Measurements from ENCODE around the gene GLIPR1L2. TPM values are rescaled to one million over a fixed set of nuclear protein-coding genes. Genes with fewer than 3 reads are reported as not detected.

Gene GLIPR1L2
- total RNA-seq, 6 experiments from 2014 or later, result 0.33 to 0.83 (median 0.54) TPM

GRCh38 chr12:75354011-75354410, 36.9 kb upstream of the GLIPR1L2 start:
- no peak overlapping the region for H3K4me3 Mint-ChIP-seq
- no peak for TF ChIP-seq CTCF (IDR thresholded peaks at IDR 0.05)
- peaks cover 15% of the 10 kb centered on the region for H3K9me3 Mint-ChIP-seq
- H3K36me3 Mint-ChIP-seq (ENCODE audit: low read depth), result peaks cover 17% of the 10 kb centered on the region
- no peaks in the 10 kb centered on the region for H3K27me3 Mint-ChIP-seq (ENCODE audit: insufficient read depth)
- H3K4me1 Mint-ChIP-seq (ENCODE audit: low read depth), result no peaks in the 10 kb centered on the region
- H3K27ac Mint-ChIP-seq, result no peak overlapping the region
- DNase-seq, result no peak

- no peaks in the 10 kb centered on the region for H3K9me3 Mint-ChIP-seq
- no peak overlapping the region for H3K4me3 Mint-ChIP-seq
- no peak for TF ChIP-seq CTCF (IDR thresholded peaks at IDR 0.05)
- peaks cover 2% of the 10 kb centered on the region for H3K4me1 Mint-ChIP-seq (ENCODE audit: low read depth)
- H3K36me3 Mint-ChIP-seq (ENCODE audit: low read depth), result no peaks in the 10 kb centered on the region
- no peaks in the 10 kb centered on the region for H3K27me3 Mint-ChIP-seq (ENCODE audit: insufficient read depth)
- no peak overlapping the region for H3K27ac Mint-ChIP-seq
- DNase-seq, result no peak
Measured at GRCh38 chr12:75360920-75361319, 30.0 kb upstream of the GLIPR1L2 start.

- H3K4me1 Mint-ChIP-seq (ENCODE audit: low read depth), result peaks cover 7% of the 10 kb centered on the region
- no peak for TF ChIP-seq CTCF (IDR thresholded peaks at IDR 0.05)
- no peak overlapping the region for H3K27ac Mint-ChIP-seq
- no peaks in the 10 kb centered on the region for H3K27me3 Mint-ChIP-seq (ENCODE audit: insufficient read depth)
- no peak for DNase-seq
- no peaks in the 10 kb centered on the region for H3K36me3 Mint-ChIP-seq (ENCODE audit: low read depth)
- no peak overlapping the region for H3K4me3 Mint-ChIP-seq
- H3K9me3 Mint-ChIP-seq, result no peaks in the 10 kb centered on the region
Measured at GRCh38 chr12:75361408-75361807, 29.5 kb upstream of the GLIPR1L2 start.

- no peak overlapping the region for H3K27ac Mint-ChIP-seq
- no peaks in the 10 kb centered on the region for H3K9me3 Mint-ChIP-seq
- no peak for DNase-seq
- H3K36me3 Mint-ChIP-seq (ENCODE audit: low read depth), result no peaks in the 10 kb centered on the region
- no peaks in the 10 kb centered on the region for H3K27me3 Mint-ChIP-seq (ENCODE audit: insufficient read depth)
- H3K4me3 Mint-ChIP-seq, result no peak overlapping the region
- peaks cover 13% of the 10 kb centered on the region for H3K4me1 Mint-ChIP-seq (ENCODE audit: low read depth)
- TF ChIP-seq CTCF (IDR thresholded peaks at IDR 0.05), result no peak
Measured at GRCh38 chr12:75364919-75365318, 26.0 kb upstream of the GLIPR1L2 start.

- no peaks in the 10 kb centered on the region for H3K9me3 Mint-ChIP-seq
- DNase-seq, result no peak
- H3K27ac Mint-ChIP-seq, result peak overlapping the region; percentile 14; the same call in 1 of the 2 replicates
- peaks cover 13% of the 10 kb centered on the region for H3K4me1 Mint-ChIP-seq (ENCODE audit: low read depth)
- H3K36me3 Mint-ChIP-seq (ENCODE audit: low read depth), result no peaks in the 10 kb centered on the region
- no peak for TF ChIP-seq CTCF (IDR thresholded peaks at IDR 0.05)
- H3K4me3 Mint-ChIP-seq, result no peak overlapping the region; the same call in 1 of the 2 replicates
- H3K27me3 Mint-ChIP-seq (ENCODE audit: insufficient read depth), result no peaks in the 10 kb centered on the region
Measured at GRCh38 chr12:75366629-75367028, 24.3 kb upstream of the GLIPR1L2 start.

GRCh38 chr12:75374971-75375370, 15.9 kb upstream of the GLIPR1L2 start:
- DNase-seq, result no peak
- 0 out of 2 replicates have a peak, but pooled peaks cover 4% of the 10 kb centered on the region for H3K4me1 Mint-ChIP-seq (ENCODE audit: low read depth)
- no peak overlapping the region for H3K4me3 Mint-ChIP-seq
- H3K27me3 Mint-ChIP-seq (ENCODE audit: insufficient read depth), result peaks cover 3% of the 10 kb centered on the region
- H3K9me3 Mint-ChIP-seq, result no peaks in the 10 kb centered on the region
- no peak for TF ChIP-seq CTCF (IDR thresholded peaks at IDR 0.05)
- no peaks in the 10 kb centered on the region for H3K36me3 Mint-ChIP-seq (ENCODE audit: low read depth)
- H3K27ac Mint-ChIP-seq, result no peak overlapping the region
